Measurements from ENCODE around the gene INCENP. TPM values are rescaled to one million over a fixed set of nuclear protein-coding genes. Genes with fewer than 3 reads are reported as not detected.

The INCENP gene
- total RNA-seq, 3 donors from 2014 or later: 29.9 to 36.1 (median 32.6) TPM

- no peak overlapping the region for H3K4me3 ChIP-seq
- DNase-seq: no peak
- no peaks in the 10 kb centered on the region for H3K9me3 ChIP-seq
- H3K4me1 ChIP-seq (ENCODE audit: low read depth): no peaks in the 10 kb centered on the region
- no peaks in the 10 kb centered on the region for H3K36me3 ChIP-seq (ENCODE audit: low read depth)
- ATAC-seq: no peak
- intact Hi-C loops (cut with DNase I, micrococcal nuclease): loop anchor here in 1 of 2 donors (5.0 kb wide), 1 partner anchor 140 kb away; no protein-coding TSS in a partner anchor
- TF ChIP-seq CTCF (IDR thresholded peaks at IDR 0.05): no peak
These were observed 48.5 kb downstream of the INCENP start for GRCh38 chr11:62172294-62172693.

GRCh38 chr11:62176766-62177165 lies 53.0 kb downstream of the INCENP start:
- Histone ChIP-seq H3K36me3 (ENCODE audit: low read depth) (no peaks in the 10 kb centered on the region), H3K4me1 (ENCODE audit: low read depth) (no peaks in the 10 kb centered on the region), H3K4me3 (no peak overlapping the region), H3K9me3 (no peaks in the 10 kb centered on the region)
- no peak for TF ChIP-seq CTCF (IDR thresholded peaks at IDR 0.05)
- intact Hi-C loops (cut with DNase I, micrococcal nuclease): no loop called here
- peak; percentile 18 for ATAC-seq
- no peak for DNase-seq

- TF ChIP-seq CTCF (IDR thresholded peaks at IDR 0.05): no peak
- Histone ChIP-seq H3K9me3 (no peaks in the 10 kb centered on the region), H3K4me1 (ENCODE audit: low read depth) (no peaks in the 10 kb centered on the region), H3K4me3 (no peak overlapping the region), H3K36me3 (ENCODE audit: low read depth) (no peaks in the 10 kb centered on the region)
- ATAC-seq (no peak), DNase-seq (no peak)
- intact Hi-C loops (cut with DNase I, micrococcal nuclease): no loop called here
These were observed 56.2 kb downstream of the INCENP start for GRCh38 chr11:62179995-62180394.

- Histone ChIP-seq H3K4me1 (ENCODE audit: low read depth) (no peaks in the 10 kb centered on the region), H3K4me3 (no peak overlapping the region), H3K9me3 (no peaks in the 10 kb centered on the region), H3K36me3 (ENCODE audit: low read depth) (no peaks in the 10 kb centered on the region)
- ATAC-seq (no peak), DNase-seq (no peak)
- no peak for TF ChIP-seq CTCF (IDR thresholded peaks at IDR 0.05)
- intact Hi-C loops (cut with DNase I, micrococcal nuclease): no loop called here
These were observed 57.3 kb downstream of the INCENP start for GRCh38 chr11:62181097-62181496.

- DNase-seq (peak in 1 of 3 donors; percentile 31), ATAC-seq (peak; percentile 96)
- no peak for TF ChIP-seq CTCF (IDR thresholded peaks at IDR 0.05)
- intact Hi-C loops (cut with DNase I, micrococcal nuclease): no loop called here
- H3K36me3 ChIP-seq (ENCODE audit: low read depth): no peaks in the 10 kb centered on the region
- H3K4me1 ChIP-seq (ENCODE audit: low read depth): no peaks in the 10 kb centered on the region
- no peaks in the 10 kb centered on the region for H3K9me3 ChIP-seq
- no peak overlapping the region for H3K4me3 ChIP-seq
These were observed 58.5 kb downstream of the INCENP start for GRCh38 chr11:62182147-62182891.
